Thyroid gland (tissue), 4 donors: ENCODE data around the gene ROM1. TPM values are rescaled to one million over a fixed set of nuclear protein-coding genes. Genes with fewer than 3 reads are reported as not detected.
"Not testable (repeated sequence)": the region's sequence is repeated elsewhere in the genome, so short reads cannot be mapped to it uniquely, and the experiment has no call there.

Source experiments
- DNase-seq, 2 donors: peaks; one replicate each; pipeline ENCODE4 v3.0.0-alpha.2; 2019
- H3K27ac ChIP-seq, 3 donors: fragments of 200-600 bp; sonication (generic); 1 replicate in 2 of 3; 2 replicates in 1 of 3; pipeline ENCODE4 v1.5.1; 2016 to 2019; ENCODE audit warnings: mild to moderate bottlenecking in 1 of 3, moderate library complexity in 1 of 3
- H3K27me3 ChIP-seq: fragments of 200-600 bp; sonication (generic); one replicate; pipeline ENCODE4 v1.5.1; 2019
- H3K36me3 ChIP-seq, 2 donors: fragments of 200-600 bp; sonication (generic); one replicate each; pipeline ENCODE4 v1.5.1; 2016 to 2019
- H3K4me1 ChIP-seq, 2 donors: fragments of 200-600 bp; sonication (generic); one replicate each; pipeline ENCODE4 v1.5.1; 2017 to 2019
- H3K4me3 ChIP-seq, 3 donors: fragments of 200-600 bp; sonication (generic); replicated peaks in 1 of 3; 1 replicate in 2 of 3; 2 replicates in 1 of 3; pipeline ENCODE4 v1.5.1; 2016; ENCODE audit warnings: mild to moderate bottlenecking in 1 of 3
- H3K9me3 ChIP-seq: fragments of 200-600 bp; sonication (generic); one replicate; pipeline ENCODE4 v1.5.1; 2017
- POLR2A ChIP-seq, 2 donors: fragments of 450-650 bp; IDR thresholded peaks; one replicate each; pipeline ENCODE4 v1.6.1; 2017; ENCODE audit warnings: antibody characterized with exemption in 2 of 2, mild to moderate bottlenecking in 2 of 2, moderate library complexity in 1 of 2
- WGBS, 2 donors: methylation state at CpG; one replicate each; pipeline ENCODE4 v1.1.5; 2017; 5-methylcytosine and 5-hydroxymethylcytosine counted together
- intact Hi-C: fragments of 100-400 bp; cut with DNase I; formaldehyde crosslinking; loops from one replicate; pipeline ENCODE4 v1.15.1; 2023
- total RNA-seq, 4 donors: library from RNA; depleted of rRNA; stranded (reverse); fragments of >200 nt; gene quantifications; one replicate each; pipeline ENCODE4 v1.2.3, GENCODE V29; 2016
- TF ChIP-seq, protein P1 (sequence below), 6 experiments: fragments of 200-600 bp in 3 of 6; fragments of 450-650 bp in 3 of 6; sonication (generic) in 3 of 6; IDR thresholded peaks; one replicate each; pipeline ENCODE4 v1.5.1; 2016 to 2019; ENCODE audit warnings: antibody characterized with exemption in 6 of 6, mild to moderate bottlenecking in 2 of 6, inconsistent platforms in 1 of 6, moderate library complexity in 1 of 6

The ROM1 gene
- total RNA-seq, 4 donors from 2014 or later = 2.5 to 7.0 (median 5.2) TPM

DNA sequence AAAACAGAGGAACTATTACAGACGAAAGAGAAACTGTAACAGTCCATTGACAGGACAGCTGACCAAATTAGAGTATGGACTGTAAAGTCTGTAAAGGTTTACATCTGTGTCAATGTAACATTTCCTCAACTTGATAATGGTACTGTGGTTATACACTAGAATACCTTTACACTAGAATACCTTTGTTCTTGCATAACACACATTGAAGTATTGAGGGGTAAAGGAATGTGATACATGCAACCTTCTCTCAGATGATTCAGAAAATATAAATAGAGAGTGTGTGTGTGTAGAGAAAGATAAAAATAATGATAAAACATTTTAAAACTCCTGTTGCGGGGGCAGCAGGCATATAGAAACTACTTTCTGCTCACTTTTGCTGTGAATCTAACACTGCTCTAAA lies 33.8 kb upstream of the ROM1 start:
- Histone ChIP-seq H3K4me3 (no peak overlapping the region), H3K36me3 (peaks cover 24 to 29% of the 10 kb centered on the region in 2 donors), H3K9me3 (no peaks in the 10 kb centered on the region), H3K27ac (no peak overlapping the region), H3K27me3 (no peaks in the 10 kb centered on the region), H3K4me1 (peaks cover 5 to 19% of the 10 kb centered on the region in 2 donors)
- intact Hi-C loops = no loop called here
- TF ChIP-seq, protein P1, sequence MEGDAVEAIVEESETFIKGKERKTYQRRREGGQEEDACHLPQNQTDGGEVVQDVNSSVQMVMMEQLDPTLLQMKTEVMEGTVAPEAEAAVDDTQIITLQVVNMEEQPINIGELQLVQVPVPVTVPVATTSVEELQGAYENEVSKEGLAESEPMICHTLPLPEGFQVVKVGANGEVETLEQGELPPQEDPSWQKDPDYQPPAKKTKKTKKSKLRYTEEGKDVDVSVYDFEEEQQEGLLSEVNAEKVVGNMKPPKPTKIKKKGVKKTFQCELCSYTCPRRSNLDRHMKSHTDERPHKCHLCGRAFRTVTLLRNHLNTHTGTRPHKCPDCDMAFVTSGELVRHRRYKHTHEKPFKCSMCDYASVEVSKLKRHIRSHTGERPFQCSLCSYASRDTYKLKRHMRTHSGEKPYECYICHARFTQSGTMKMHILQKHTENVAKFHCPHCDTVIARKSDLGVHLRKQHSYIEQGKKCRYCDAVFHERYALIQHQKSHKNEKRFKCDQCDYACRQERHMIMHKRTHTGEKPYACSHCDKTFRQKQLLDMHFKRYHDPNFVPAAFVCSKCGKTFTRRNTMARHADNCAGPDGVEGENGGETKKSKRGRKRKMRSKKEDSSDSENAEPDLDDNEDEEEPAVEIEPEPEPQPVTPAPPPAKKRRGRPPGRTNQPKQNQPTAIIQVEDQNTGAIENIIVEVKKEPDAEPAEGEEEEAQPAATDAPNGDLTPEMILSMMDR (IDR thresholded peaks at IDR 0.05) = no peak
- no peak for TF ChIP-seq POLR2A (IDR thresholded peaks at IDR 0.05)
- DNase-seq = no peak
- 91 to 93% methylated on average over 2 of the region's 2 CpGs for WGBS, 2 donors

DNA sequence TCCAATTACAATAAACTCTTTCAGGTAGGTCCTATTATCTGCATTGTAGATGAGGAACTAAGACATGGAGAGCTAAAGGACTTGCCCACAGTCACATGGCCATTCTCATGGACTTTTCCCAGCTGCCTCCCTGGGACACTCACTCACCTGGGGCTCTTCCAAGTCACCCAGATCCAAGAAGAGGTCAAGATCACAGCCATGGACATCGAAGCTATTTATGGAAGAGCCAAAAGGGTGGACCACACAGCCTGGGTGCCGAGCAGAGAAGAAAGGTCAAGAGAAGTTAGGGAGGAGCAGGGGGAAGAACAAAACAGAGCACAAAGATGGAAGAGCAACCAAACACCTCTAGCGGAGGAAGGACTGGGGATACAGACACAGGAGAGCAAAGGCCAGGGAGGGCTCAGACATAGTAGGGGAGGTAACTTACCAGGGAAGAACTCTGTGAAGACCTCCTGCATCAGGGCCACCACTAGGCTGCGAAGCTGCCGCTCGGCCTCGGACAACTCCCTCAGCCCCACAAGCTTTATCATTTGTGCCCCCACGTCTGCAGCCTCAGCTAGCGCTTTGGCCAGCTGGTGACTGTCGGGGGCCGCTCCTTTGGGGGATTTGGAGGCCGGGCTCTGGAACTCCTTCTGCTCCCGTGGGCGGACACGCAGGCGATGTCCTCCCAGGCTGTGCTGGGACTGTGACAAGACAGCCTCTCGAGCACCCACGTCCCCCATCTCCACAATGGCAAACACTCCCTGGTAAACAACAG lies 31.9 kb upstream of the ROM1 start:
- TF ChIP-seq, protein P1 (IDR thresholded peaks at IDR 0.05) = no peak
- TF ChIP-seq POLR2A (IDR thresholded peaks at IDR 0.05) = no peak
- no peak for DNase-seq
- Histone ChIP-seq H3K27ac (no peak overlapping the region), H3K36me3 (peaks cover 27 to 37% of the 10 kb centered on the region in 2 donors), H3K27me3 (no peaks in the 10 kb centered on the region), H3K9me3 (no peaks in the 10 kb centered on the region), H3K4me1 (peaks cover 0 to 4% of the 10 kb centered on the region in 2 donors), H3K4me3 (no peak overlapping the region)
- intact Hi-C loops = no loop called here
- 94% methylated on average over 16 to 18 of the region's 18 CpGs for WGBS, 2 donors

DNA sequence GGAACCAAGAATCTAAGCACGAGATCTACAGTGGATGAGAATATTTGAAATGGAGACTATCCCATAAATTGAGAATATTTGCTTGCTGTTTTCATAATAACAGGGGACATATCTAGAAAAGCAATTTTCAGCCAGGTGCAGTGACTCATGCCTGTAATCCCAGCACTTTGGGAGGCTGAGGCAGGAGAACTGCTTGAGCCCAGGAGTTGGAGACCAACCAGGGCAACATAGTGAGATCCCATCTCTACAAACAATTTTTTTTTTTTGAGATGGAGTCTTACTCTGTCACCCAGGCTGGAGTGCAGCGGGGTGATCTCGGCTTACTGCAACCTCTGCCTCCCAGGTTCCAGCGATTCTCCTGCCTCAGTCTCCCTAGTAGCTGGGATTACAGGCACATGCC lies 31.3 kb upstream of the ROM1 start:
- DNase-seq, H3K27me3 ChIP-seq, H3K9me3 ChIP-seq, H3K4me1 ChIP-seq, intact Hi-C loops, H3K27ac ChIP-seq, H3K4me3 ChIP-seq: not testable (repeated sequence)
- H3K36me3 ChIP-seq = peaks cover 28 to 36% of the 10 kb centered on the region in 2 donors
- 93 to 96% methylated on average over 4 of the region's 4 CpGs for WGBS, 2 donors

DNA sequence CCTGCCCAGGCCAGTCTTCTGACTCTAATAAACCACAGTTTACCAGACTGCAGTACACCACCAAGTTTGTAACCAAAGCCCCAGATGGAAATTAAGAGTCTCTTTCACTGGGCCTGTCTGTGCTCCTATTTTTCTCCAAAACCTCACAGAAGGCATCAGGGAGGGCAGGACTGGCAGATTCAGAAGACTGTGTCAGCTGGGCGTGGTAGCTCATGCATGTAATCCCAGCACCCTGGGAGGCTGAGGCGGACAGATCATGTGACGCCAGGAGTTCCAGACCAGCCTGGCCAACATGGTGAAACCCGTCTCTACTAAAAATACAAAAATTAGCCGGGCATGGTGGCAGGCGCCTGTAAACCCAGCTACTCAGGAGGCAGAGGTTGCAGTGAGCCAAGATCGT lies 27.7 kb upstream of the ROM1 start:
- H3K9me3 ChIP-seq, H3K4me3 ChIP-seq, intact Hi-C loops, DNase-seq, H3K27ac ChIP-seq, H3K27me3 ChIP-seq: not testable (repeated sequence)
- Histone ChIP-seq H3K4me1 (peaks cover 7 to 20% of the 10 kb centered on the region in 2 donors), H3K36me3 (peaks cover 20 to 27% of the 10 kb centered on the region in 2 donors)
- 93 to 98% methylated on average over 7 of the region's 7 CpGs for WGBS, 2 donors

DNA sequence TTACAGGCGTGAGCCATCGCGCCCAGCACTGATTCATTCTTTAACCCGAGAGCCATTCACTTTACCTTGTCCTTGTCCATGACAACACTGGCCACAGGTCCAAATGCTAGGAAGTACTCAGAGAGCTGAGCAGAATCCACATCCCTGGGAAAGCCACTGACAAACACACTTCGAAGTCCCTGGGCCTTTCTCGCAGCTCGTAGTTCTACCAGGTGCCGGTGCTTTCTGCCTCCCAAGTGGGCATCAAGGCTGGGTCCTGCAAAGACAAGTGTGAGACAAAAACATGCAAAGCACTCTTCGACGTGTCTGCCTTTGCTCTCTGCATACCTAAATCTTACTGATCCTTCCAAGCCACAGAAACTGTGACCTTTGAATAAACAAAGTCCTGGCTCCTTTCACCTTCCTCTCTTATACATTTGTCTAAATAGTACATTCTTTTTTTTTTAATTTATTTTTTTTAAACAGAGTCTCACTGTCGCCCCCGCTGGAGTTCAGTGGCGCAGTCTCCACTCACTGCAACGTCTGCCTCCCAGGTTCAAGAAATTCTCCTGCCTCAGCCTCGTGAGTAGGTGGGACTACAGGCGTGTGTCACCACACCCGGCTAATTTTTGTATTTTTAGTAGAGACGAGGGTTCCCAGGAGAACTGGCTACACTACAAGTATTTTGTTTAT lies 24.0 kb upstream of the ROM1 start:
- intact Hi-C loops = no loop called here
- TF ChIP-seq POLR2A (IDR thresholded peaks at IDR 0.05) = no peak
- TF ChIP-seq, protein P1 (IDR thresholded peaks at IDR 0.05) = peak in 3 of 6 experiments; percentile 8 to 39 (median 36)
- Histone ChIP-seq H3K27me3 (no peaks in the 10 kb centered on the region), H3K9me3 (no peaks in the 10 kb centered on the region), H3K36me3 (peaks cover 16 to 19% of the 10 kb centered on the region in 2 donors), H3K4me3 (no peak overlapping the region), H3K4me1 (peaks cover 15 to 34% of the 10 kb centered on the region in 2 donors), H3K27ac (peak overlapping the region; percentile 35 to 64 (median 63))
- 47% methylated on average over 18 of the region's 18 CpGs for WGBS, 2 donors
- peak; percentile 53 to 59 for DNase-seq
